H9 (cell line): ENCODE results near the gene TACC2. TPM values are rescaled to one million over a fixed set of nuclear protein-coding genes. Genes with fewer than 3 reads are reported as not detected.

Experiments
- DNase-seq: peaks from one replicate; pipeline ENCODE4 v3.0.0-alpha.2; 2017
- H2AFZ ChIP-seq: one replicate; pipeline ENCODE4 v1.6.1; 2013; ENCODE audit warnings: mild to moderate bottlenecking, low read length, control low read depth, moderate library complexity
- H2AK5ac ChIP-seq: 2 replicates; pipeline ENCODE4 v1.6.1; 2013; ENCODE audit warnings: low read length, control low read depth, mixed read lengths; ENCODE audit not compliant: insufficient read length
- H2BK120ac ChIP-seq: one replicate; pipeline ENCODE4 v1.6.1; 2013; ENCODE audit warnings: low read depth, mild to moderate bottlenecking, low read length, control low read depth, inconsistent platforms; ENCODE audit not compliant: poor library complexity, severe bottlenecking
- H2BK12ac ChIP-seq: 2 replicates; pipeline ENCODE4 v1.6.1; 2013; ENCODE audit warnings: low read length, control low read depth, mixed read lengths, low read depth; ENCODE audit not compliant: insufficient read length
- H2BK15ac ChIP-seq: 2 replicates; pipeline ENCODE4 v1.6.1; 2013; ENCODE audit warnings: low read depth, low read length, control low read depth
- H2BK20ac ChIP-seq: one replicate; pipeline ENCODE4 v1.6.1; 2013; ENCODE audit warnings: low read depth, mild to moderate bottlenecking, low read length, control low read depth, inconsistent platforms; ENCODE audit not compliant: poor library complexity, severe bottlenecking
- H2BK5ac ChIP-seq: 2 replicates; pipeline ENCODE4 v1.6.1; 2013; ENCODE audit warnings: low read length, control low read depth, mixed read lengths; ENCODE audit not compliant: insufficient read length
- H3K14ac ChIP-seq: 2 replicates; pipeline ENCODE4 v1.6.1; 2013; ENCODE audit warnings: low read length, control low read depth; ENCODE audit not compliant: insufficient read depth
- H3K18ac ChIP-seq: 2 replicates; pipeline ENCODE4 v1.6.1; 2013; ENCODE audit warnings: low read depth, mild to moderate bottlenecking, mixed read lengths, low read length, control low read depth; ENCODE audit not compliant: insufficient read length
- H3K23ac ChIP-seq: 2 replicates; pipeline ENCODE4 v1.6.1; 2013; ENCODE audit warnings: low read length, control low read depth, mixed read lengths, low read depth; ENCODE audit not compliant: insufficient read length
- H3K23me2 ChIP-seq: 2 replicates; pipeline ENCODE4 v1.6.1; 2013; ENCODE audit warnings: low read depth, mild to moderate bottlenecking, mixed read lengths, low read length, control low read depth; ENCODE audit not compliant: insufficient read length, poor library complexity, severe bottlenecking
- H3K27ac ChIP-seq: 2 replicates; pipeline ENCODE4 v1.5.1; 2013; ENCODE audit warnings: low read length, control low read depth, mixed read lengths, low read depth; ENCODE audit not compliant: insufficient read length
- H3K27me3 ChIP-seq: 2 replicates; pipeline ENCODE4 v1.6.1; 2013; ENCODE audit warnings: low read length, control low read depth, inconsistent platforms; ENCODE audit not compliant: insufficient read depth
- H3K4ac ChIP-seq: 2 replicates; pipeline ENCODE4 v1.6.1; 2013; ENCODE audit warnings: low read depth, mild to moderate bottlenecking, control low read depth, inconsistent platforms, low read length, moderate library complexity
- H3K4me1 ChIP-seq: 2 replicates; pipeline ENCODE4 v1.6.1; 2013; ENCODE audit warnings: low read length, control low read depth, inconsistent platforms; ENCODE audit not compliant: insufficient read depth
- H3K4me2 ChIP-seq: 2 replicates; pipeline ENCODE4 v1.6.1; 2013; ENCODE audit warnings: low read length, control low read depth, mixed read lengths; ENCODE audit not compliant: insufficient read length, insufficient read depth
- H3K56ac ChIP-seq: 2 replicates; pipeline ENCODE4 v1.6.1; 2013; ENCODE audit warnings: low read depth, mild to moderate bottlenecking, mixed read lengths, low read length, control low read depth; ENCODE audit not compliant: insufficient read length
- H3K79me1 ChIP-seq: 2 replicates; pipeline ENCODE4 v1.6.1; 2013; ENCODE audit warnings: low read depth, mild to moderate bottlenecking, moderate library complexity, low read length, control low read depth, inconsistent platforms; ENCODE audit not compliant: insufficient read depth, poor library complexity, severe bottlenecking
- H3K79me2 ChIP-seq: 2 replicates; pipeline ENCODE4 v1.6.1; 2013; ENCODE audit warnings: low read length, control low read depth, inconsistent platforms; ENCODE audit not compliant: insufficient read depth
- H3K9ac ChIP-seq: 2 replicates; pipeline ENCODE4 v1.6.1; 2013; ENCODE audit warnings: low read length, control low read depth, mixed read lengths; ENCODE audit not compliant: insufficient read length; ENCODE audit errors: extremely low read depth
- H3K9me3 ChIP-seq: one replicate; pipeline ENCODE4 v1.6.1; 2013; ENCODE audit warnings: low read depth, low read length, inconsistent platforms; ENCODE audit not compliant: control insufficient read depth
- H3T11ph ChIP-seq: one replicate; pipeline ENCODE4 v1.6.1; 2013; ENCODE audit warnings: mild to moderate bottlenecking, low read length, control low read depth, inconsistent platforms
- H4K20me1 ChIP-seq: one replicate; pipeline ENCODE4 v1.6.1; 2013; ENCODE audit not compliant: control insufficient read depth, insufficient read length, insufficient read depth
- H4K5ac ChIP-seq: 2 replicates; pipeline ENCODE4 v1.6.1; 2013; ENCODE audit warnings: low read depth, mild to moderate bottlenecking, mixed read lengths, low read length, control low read depth; ENCODE audit not compliant: insufficient read length
- H4K8ac ChIP-seq: replicated peaks from 2 replicates; pipeline ENCODE4 v1.6.1; 2013; ENCODE audit warnings: low read length, control low read depth, mixed read lengths, low read depth; ENCODE audit not compliant: insufficient read length
- H4K91ac ChIP-seq: 2 replicates; pipeline ENCODE4 v1.6.1; 2013; ENCODE audit warnings: low read depth, mild to moderate bottlenecking, moderate library complexity, mixed read lengths, low read length, control low read depth; ENCODE audit not compliant: insufficient read length
- H3K27ac Mint-ChIP-seq, 3 experiments: 2 replicates in 2 of 3; 3 replicates in 1 of 3; pipeline ENCODE4 v1.8.0; 2020 to 2021; ENCODE audit warnings: mixed read lengths in 3 of 3, mild to moderate bottlenecking in 1 of 3, moderate library complexity in 1 of 3
- H3K27me3 Mint-ChIP-seq: 2 replicates; pipeline ENCODE4 v1.8.0; 2021; ENCODE audit warnings: low read depth, mild to moderate bottlenecking, moderate library complexity, mixed read lengths
- H3K36me3 Mint-ChIP-seq, 3 experiments: 2 replicates in 2 of 3; 3 replicates in 1 of 3; pipeline ENCODE4 v1.8.0; 2020 to 2021; ENCODE audit warnings: low read depth in 3 of 3, mixed read lengths in 3 of 3; ENCODE audit not compliant: insufficient read depth in 1 of 3
- H3K4me1 Mint-ChIP-seq, 2 experiments: 2 replicates each; pipeline ENCODE4 v1.8.0; 2020; ENCODE audit warnings: mixed read lengths in 2 of 2
- H3K4me3 Mint-ChIP-seq, 2 experiments: 2 replicates in 1 of 2; 3 replicates in 1 of 2; pipeline ENCODE4 v1.8.0; 2020 to 2021; ENCODE audit warnings: mild to moderate bottlenecking in 2 of 2, mixed read lengths in 2 of 2, moderate library complexity in 1 of 2
- H3K9me3 Mint-ChIP-seq, 2 experiments: 2 replicates in 1 of 2; 3 replicates in 1 of 2; pipeline ENCODE4 v1.8.0; 2020; ENCODE audit warnings: mild to moderate bottlenecking in 2 of 2, mixed read lengths in 2 of 2, moderate library complexity in 1 of 2
- WGBS: extraction: QIAGEN DNeasy Blood & Tissue Kit; methylation state at CpG from one replicate; pipeline ENCODE4 v1.1.7; 2013; ENCODE audit warnings: missing lambda C conversion rate, low lambda C conversion rate, mixed read lengths; ENCODE audit not compliant: insufficient read length; ENCODE audit errors: extremely low coverage; 5-methylcytosine and 5-hydroxymethylcytosine counted together
- total RNA-seq: library from RNA; stranded (reverse); gene quantifications from 2 replicates; pipeline ENCODE4 v1.2.1, GENCODE V29; 2021
- TF ChIP-seq, protein P1 (sequence below): fragments of 200-600 bp; sonication (generic); conservative IDR thresholded peaks from 3 replicates; pipeline ENCODE4 v1.8.0; 2021; ENCODE audit warnings: antibody characterized with exemption, mild to moderate bottlenecking

Gene TACC2
- total RNA-seq, 1 experiment from 2014 or later: 58.1 TPM

DNA sequence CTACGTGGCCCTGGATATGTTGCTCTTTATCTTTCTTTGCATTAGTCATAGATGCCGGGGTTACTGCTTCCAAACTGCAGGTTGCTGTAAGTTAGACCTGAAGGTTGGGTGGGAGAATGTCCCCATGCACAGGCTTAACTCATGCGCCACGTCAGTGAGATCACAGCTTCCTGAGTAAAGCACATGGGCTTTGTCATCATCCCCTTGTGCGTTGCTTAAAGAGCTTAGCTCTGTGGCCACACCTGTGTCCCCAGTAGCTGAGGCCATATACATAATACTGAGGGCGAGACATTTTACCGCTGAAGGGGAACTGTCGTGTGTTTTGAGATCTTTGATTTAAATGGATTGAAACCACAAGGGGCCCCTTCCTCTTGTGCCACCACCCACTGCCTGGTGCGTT, 236.4 kb downstream of the TACC2 start:
- no peak overlapping the region for H2BK15ac ChIP-seq
- H4K91ac ChIP-seq: no peak overlapping the region
- H3K23ac ChIP-seq: no peak overlapping the region
- H3K56ac ChIP-seq: no peak overlapping the region
- no peak overlapping the region for H4K5ac ChIP-seq
- no peaks in the 10 kb centered on the region for H4K20me1 ChIP-seq
- Mint-ChIP-seq H3K4me3 (no peak overlapping the region), H3K9me3 (no peaks in the 10 kb centered on the region), H3K4me1 (no peaks in the 10 kb centered on the region), H3K27me3 (no peaks in the 10 kb centered on the region), H3K36me3 (peaks cover 48 to 74% (median 73%) of the 10 kb centered on the region in 3 experiments), H3K27ac (peak overlapping the region in 1 of 3 experiments; percentile 47; a peak in 1 of 7 replicates)
- no peaks in the 10 kb centered on the region for H3K9me3 ChIP-seq
- H2BK120ac ChIP-seq: no peak overlapping the region
- H2AK5ac ChIP-seq: no peak overlapping the region
- H3K4me2 ChIP-seq: no peak overlapping the region
- H2BK20ac ChIP-seq: no peak overlapping the region
- no peak overlapping the region for H4K8ac ChIP-seq
- no peak overlapping the region for H2AFZ ChIP-seq
- H3K27me3 ChIP-seq: no peaks in the 10 kb centered on the region
- H2BK12ac ChIP-seq: no peak overlapping the region
- no peak overlapping the region for H3K4ac ChIP-seq
- TF ChIP-seq, protein P1, sequence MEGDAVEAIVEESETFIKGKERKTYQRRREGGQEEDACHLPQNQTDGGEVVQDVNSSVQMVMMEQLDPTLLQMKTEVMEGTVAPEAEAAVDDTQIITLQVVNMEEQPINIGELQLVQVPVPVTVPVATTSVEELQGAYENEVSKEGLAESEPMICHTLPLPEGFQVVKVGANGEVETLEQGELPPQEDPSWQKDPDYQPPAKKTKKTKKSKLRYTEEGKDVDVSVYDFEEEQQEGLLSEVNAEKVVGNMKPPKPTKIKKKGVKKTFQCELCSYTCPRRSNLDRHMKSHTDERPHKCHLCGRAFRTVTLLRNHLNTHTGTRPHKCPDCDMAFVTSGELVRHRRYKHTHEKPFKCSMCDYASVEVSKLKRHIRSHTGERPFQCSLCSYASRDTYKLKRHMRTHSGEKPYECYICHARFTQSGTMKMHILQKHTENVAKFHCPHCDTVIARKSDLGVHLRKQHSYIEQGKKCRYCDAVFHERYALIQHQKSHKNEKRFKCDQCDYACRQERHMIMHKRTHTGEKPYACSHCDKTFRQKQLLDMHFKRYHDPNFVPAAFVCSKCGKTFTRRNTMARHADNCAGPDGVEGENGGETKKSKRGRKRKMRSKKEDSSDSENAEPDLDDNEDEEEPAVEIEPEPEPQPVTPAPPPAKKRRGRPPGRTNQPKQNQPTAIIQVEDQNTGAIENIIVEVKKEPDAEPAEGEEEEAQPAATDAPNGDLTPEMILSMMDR: no peak
- no peak overlapping the region for H3K9ac ChIP-seq
- no peaks in the 10 kb centered on the region for H3K79me1 ChIP-seq
- H3T11ph ChIP-seq: no peak overlapping the region
- H2BK5ac ChIP-seq: no peak overlapping the region
- no peaks in the 10 kb centered on the region for H3K79me2 ChIP-seq
- no peak overlapping the region for H3K14ac ChIP-seq
- no peak overlapping the region for H3K18ac ChIP-seq
- H3K4me1 ChIP-seq: no peaks in the 10 kb centered on the region
- H3K27ac ChIP-seq: no peak overlapping the region
- WGBS: no CpG with 5 or more reads among the region's 9 CpGs
- H3K23me2 ChIP-seq: no peaks in the 10 kb centered on the region
- DNase-seq: no peak
